ENCODE measurements around the gene DCAKD.

The DCAKD gene

DNA sequence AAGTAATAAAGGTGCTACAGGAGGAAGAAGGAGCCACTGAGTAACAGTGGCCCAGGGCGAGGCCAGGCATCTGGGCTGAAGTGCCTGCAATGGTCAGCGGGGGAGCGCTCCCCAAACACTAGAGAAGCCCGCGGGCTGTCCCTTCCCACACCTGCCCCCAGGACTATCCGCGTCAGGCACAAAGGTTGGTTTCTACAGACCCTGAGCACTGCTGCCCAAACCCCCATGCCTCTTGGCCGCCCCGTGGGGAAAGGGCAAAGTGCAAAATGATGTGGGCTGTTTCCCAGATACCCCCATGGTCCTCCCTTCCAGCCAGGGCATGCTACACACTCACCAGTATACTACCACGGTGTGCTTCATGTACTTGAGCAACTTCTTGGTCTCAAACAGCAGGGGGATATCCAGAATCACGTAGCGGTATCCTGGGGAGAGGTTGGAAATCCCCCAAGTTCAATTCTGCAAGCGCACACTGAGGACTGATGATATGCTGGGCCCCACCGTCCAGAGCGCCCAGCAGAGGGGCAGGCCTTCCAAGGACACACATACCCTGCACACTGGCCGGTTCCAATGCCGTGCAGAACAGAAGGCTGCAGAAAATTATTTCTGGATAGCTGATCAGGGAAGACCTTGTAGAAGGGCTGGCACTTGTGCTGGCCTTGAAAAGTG, 21.5 kb downstream of the DCAKD start:
- DNase-seq = no peak

DNA sequence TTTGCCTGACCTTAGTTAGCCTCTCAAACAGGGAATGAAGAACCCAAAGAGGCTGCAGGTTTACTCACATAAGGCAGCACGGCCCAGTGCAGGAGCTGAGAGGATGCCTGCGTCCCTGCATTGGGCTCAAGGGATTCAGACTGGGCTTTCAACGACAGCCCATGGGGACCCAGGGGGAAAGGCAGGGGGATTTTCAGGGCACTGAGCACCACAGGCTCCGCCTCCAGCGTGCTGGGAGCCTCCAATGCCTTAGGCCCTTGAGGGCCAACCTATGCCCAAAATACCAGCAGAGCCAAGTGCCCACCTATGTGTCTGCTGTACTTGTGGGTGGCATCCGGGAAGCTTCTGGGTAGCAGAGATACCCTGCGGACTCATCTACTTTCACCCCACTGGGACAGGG, 22.3 kb downstream of the DCAKD start:
- DNase-seq = no peak

- no peak for DNase-seq
These were observed 28.6 kb downstream of the DCAKD start for GRCh38 chr17:45022655-45023339.

GRCh38 chr17:45022288-45022648, 29.2 kb downstream of the DCAKD start:
- DNase-seq = no peak

- peak; percentile 72 to 80 for DNase-seq
These were observed 29.7 kb downstream of the DCAKD start for GRCh38 chr17:45021607-45022287.

DNA sequence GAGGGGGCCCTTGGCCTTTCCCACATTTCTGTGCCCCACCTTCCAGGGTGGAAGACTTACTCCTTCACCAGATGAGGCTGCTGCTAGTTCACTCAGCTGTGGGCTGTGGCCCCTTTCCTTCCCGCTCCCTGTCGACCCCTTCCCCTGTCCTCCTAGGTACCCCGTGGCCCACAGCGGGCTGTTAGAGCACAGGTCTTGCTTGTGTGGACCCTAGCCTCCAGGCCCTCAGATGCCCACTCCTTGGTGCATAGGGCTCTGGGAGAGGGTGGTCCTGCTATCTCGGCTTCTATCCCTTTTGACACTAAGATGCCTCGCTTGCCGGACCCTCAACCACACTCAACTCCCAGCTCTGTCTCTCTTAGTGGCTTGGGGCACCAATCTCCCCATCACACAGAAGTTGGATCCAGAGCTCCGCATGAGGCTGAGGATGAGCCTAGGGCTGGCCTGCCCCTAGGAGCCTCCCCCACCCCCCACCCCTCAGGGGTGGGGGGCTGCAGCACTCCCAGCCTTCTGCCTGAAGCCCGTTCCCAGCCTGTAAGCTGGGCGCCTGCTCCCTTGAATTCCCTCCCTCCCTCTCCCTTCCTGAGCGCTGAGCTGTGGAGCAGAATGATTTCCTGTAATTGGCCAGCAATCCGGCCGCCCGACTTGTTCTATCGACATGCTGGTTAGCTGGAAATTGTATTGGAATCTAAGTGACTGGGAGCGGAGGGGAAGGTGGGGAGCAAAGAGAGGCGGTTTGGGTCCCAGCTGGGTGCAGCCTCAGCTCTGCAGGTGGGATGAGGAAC, 30.9 kb downstream of the DCAKD start:
- DNase-seq = no peak

DNA sequence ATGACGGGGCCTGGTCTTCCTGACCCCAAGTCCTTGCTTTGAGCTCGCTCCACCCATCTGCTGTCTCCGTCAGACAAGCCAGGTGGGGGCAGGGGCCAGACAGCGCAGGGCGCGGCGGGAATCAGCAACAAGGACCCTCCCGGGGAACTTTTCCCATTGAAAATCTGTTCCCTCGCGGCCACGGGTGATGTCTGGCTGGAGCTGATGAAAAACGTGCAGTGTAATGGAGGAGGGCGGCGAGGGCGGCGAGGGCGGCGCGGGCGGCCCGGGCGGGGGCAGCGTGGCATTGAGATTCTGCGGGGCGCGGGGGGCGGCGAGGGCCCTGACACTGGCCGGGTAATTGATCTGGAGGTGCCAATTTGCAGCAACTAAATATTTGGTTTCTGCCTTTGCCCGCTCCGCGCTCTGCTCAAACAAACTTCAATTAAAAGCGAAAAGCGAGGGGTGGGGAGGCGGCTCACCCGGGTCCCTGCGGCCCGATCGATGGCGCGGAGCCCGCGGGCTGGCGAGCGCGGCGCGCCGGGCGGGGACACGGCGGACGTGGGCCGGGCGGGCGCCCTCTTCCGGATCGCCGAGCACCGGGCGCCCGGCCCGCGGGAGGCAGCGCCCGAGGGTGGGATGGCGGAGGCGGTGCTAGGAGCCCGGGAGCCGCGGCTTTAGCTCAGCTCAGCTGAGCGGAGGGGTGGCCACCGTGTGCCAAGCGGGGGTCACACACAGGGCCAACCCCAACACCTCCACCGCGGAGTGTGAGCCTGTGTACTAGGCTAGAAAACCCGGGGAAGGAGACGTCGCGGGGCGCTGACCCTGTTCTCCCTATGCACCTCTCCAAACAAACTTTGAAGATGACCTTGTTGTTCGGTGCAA, 32.4 kb downstream of the DCAKD start:
- peak; percentile 38 to 60 for DNase-seq

DNA sequence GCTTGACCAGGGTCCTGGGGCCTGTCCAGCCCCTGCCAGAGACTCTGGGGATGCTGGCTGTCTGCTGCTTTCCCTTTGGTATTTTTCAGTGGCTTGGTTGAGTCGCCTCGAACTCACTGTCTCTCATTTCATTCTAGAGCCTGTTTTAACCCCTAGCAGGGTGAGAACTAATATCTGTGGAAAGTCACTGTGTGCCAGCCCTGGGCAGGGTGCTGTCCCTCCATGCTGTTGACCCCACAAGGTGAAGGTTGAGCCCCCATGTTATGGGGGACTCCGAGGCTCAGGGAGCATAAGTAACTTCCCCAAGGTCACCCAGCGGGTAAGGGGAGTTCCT, 33.0 kb downstream of the DCAKD start:
- DNase-seq = no peak

DNA sequence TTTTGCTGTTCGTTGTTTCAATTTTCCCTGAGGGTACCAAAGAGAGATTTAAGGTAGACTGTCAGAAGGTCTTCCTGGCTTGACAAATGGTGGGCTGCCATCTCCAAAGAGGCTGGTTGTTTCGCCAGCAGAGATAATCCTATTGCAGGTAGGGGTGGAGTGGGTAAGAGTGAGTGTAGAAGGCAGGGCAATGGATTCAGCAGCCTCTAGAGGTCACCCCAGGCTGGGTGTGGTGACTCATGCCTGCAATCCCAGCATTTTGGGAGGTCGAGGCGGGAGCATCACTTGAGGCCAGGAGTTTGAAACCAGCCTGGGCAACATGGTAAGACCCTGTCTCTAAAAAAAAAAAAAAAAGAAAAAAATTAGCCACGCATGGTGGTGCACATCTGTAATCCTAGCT, 34.6 kb downstream of the DCAKD start:
- DNase-seq = no peak

DNA sequence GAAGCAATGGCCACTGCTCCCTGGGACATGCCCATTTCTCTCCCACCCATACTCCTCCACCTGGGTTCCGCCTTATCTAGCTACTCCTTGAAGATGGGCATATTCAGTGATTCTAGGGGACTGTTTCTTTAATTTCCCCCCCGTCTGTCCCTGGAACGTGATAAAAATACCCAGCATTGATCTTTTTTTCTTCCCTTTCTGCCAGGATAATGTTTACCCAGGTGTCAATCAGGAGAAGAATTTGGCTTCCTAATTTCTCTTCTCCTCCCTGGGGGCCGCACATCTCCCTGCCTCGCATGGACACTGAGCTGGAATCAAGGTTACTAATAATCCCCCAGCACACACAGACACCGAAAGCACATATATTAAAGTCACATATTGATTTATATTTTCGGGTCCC, 35.2 kb downstream of the DCAKD start:
- no peak for DNase-seq

DNA sequence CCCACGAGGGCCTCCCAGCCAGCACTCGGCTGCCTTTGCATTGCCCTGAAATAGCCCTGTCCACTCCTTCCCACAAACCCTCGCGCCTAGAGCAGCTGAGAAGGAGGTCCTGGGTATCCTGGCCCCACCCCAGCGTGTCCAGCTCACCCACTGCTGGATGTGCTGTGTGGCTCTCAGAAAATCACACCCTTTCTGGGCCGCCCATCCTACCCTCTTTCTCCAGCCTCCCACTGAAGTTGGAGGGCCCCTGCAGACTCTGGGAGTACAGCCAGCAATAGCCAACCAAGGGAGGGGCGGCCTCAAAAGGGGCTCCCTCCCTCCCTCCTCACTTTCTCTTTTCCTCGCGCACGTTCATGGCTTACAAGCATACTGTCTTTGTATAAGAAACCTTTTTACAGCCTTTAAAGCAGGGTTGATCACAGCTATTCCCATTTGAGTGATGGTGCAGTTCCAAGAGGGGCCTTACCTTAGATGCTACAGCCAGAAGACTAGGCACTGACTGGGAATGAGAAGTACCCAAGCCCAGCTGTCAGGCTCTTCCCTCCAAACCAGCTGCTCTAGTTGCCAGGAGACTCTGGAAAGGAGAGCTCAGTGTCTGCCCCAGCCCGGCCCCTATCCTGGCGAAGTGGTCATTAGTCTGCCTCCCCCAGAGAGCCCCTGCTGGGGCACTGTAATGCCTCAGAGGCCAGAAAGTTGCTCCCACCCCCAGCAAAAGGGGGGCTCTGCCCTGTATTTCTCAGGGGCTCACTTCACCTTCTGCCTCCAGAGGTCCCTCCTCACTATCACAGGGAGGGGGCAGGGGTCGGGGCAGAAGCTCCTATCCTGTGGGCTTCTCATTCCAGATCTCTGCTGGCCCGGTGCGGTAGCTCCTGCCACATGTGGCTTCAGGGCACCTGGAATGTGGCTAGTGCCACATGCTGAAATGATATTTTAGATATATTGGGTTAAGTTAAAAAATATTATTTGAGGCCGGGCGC, 38.1 kb downstream of the DCAKD start:
- DNase-seq = no peak

DNA sequence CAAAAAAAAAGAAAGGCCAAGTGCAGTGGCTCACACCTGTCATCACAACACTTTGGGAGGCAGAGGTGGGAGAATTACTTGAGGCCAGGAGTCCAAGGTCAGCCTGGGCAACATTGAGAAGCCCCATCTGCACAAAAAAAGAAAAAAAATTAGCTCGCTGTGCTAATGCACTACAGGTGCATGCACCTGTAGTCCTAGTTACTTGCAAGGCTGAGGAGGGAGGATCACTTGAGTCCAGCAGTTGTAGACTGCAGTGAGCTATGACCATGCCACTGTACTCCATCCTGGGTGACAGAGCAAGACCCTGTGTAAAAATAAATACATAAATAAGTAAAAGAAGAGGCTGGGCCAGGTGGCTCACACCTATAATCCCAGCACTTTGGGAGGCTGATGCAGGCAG, 39.7 kb downstream of the DCAKD start:
- no peak for DNase-seq

GRCh38 chr17:45009676-45010467, 41.6 kb downstream of the DCAKD start:
- no peak for DNase-seq

- no peak for DNase-seq
These were observed 43.2 kb downstream of the DCAKD start for GRCh38 chr17:45008216-45008615.

GRCh38 chr17:45006927-45007461, 44.4 kb downstream of the DCAKD start:
- DNase-seq = no peak

DNA sequence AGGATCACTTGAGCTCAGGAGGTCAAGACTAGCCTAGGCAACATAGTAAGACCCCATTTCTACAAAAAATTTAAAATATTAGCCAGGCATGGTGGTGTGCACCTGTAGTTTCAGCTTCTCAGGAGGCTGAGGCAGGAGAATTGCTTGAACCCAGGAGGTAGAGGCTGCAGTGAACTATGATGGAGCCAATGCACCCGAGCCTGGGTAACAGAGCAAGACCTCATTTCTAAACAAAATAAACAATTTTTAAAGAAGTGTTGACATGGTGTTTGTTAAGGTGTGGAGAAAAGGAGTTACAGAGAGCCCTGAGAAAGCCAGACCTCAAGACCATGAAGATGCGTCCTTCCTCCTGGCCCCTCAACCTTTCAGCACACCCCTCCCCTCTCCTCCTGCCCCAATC, 45.7 kb downstream of the DCAKD start:
- no peak for DNase-seq

DNA sequence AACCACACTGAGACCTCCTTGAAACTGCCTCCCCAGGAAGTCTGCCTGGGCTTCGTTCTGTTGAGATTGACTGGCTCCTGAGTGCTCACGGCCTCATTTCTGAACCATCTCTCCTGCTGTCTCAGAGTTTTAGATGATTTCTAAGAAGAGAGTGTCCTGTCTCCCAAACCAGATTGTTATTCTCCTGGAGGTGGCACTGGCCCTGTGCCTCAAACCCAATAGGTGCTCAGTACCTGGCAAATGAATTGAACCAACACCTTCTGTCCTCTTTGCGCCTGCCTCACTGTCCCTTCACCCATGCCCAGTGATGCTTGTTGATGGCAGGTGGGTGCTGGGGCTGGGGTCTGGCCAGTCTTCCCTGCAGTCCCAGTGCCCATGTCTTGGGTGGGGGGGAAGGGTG, 47.0 kb downstream of the DCAKD start:
- DNase-seq = no peak

- DNase-seq = no peak
These were observed 47.6 kb downstream of the DCAKD start for GRCh38 chr17:45003877-45004276.

DNA sequence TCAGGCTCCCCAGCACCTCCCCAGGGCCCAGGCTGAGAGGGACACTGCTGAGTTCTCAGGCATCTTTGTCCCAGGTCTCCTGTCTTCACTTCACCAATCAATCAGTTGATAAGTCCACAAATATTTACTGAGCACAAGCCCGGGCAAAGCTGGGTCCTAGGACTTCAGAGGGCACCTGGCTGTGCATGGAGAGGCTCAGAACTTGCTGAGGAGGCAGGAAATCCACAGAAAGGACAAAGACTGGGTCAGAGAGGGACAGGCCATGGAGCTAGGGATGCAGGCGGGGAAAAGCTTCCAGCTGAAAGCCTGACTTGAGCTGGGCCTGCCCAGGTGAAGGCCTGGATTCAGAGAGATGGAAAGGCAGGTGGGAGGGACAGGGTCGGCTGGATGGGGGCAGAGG, 50.1 kb downstream of the DCAKD start:
- no peak for DNase-seq

GRCh38 chr17:44999433-44999832, 52.0 kb downstream of the DCAKD start:
- DNase-seq = no peak

Data from stimulated activated CD4-positive, alpha-beta T cell treated with anti-CD3 and anti-CD28 coated beads, Interleukin-2, amount 100 ng/mL, for 24 hours (primary cell).